IPS-NIHi11 (cell line): ENCODE data around the gene RNU5B-1.

Experiments
- DNase-seq: peaks from one replicate; pipeline ENCODE4 v3.0.0; 2012; ENCODE audit warnings: mixed read lengths, low spot score

Gene RNU5B-1

GRCh38 chr15:65289261-65289854 lies 15.1 kb upstream of the RNU5B-1 start:
- DNase-seq = no peak

GRCh38 chr15:65290228-65290627 lies 14.2 kb upstream of the RNU5B-1 start:
- no peak for DNase-seq

GRCh38 chr15:65292938-65293518 lies 11.4 kb upstream of the RNU5B-1 start:
- DNase-seq = no peak

- no peak for DNase-seq
Observed at GRCh38 chr15:65298731-65299130, 5.7 kb upstream of the RNU5B-1 start.

- no peak for DNase-seq
Observed at GRCh38 chr15:65300924-65301441, 3.5 kb upstream of the RNU5B-1 start.

GRCh38 chr15:65302061-65302460 lies 2.4 kb upstream of the RNU5B-1 start:
- no peak for DNase-seq

- no peak for DNase-seq
Observed at GRCh38 chr15:65303687-65304380, 643 bp upstream of the RNU5B-1 start.

- no peak for DNase-seq
Observed at GRCh38 chr15:65305150-65305758, 777 bp downstream of the RNU5B-1 start.

- no peak for DNase-seq
Observed at GRCh38 chr15:65305776-65306175, 1.3 kb downstream of the RNU5B-1 start.

GRCh38 chr15:65306551-65306950 lies 2.1 kb downstream of the RNU5B-1 start:
- DNase-seq = no peak

GRCh38 chr15:65307978-65308377 lies 3.5 kb downstream of the RNU5B-1 start:
- no peak for DNase-seq

- DNase-seq = no peak
Observed at GRCh38 chr15:65309882-65310418, 5.5 kb downstream of the RNU5B-1 start.

- no peak for DNase-seq
Observed at GRCh38 chr15:65310431-65311137, 6.1 kb downstream of the RNU5B-1 start.

- peak; percentile 10 for DNase-seq
Observed at GRCh38 chr15:65311760-65312159, 7.3 kb downstream of the RNU5B-1 start.

GRCh38 chr15:65312400-65312916 lies 8.0 kb downstream of the RNU5B-1 start:
- peak; percentile 24 for DNase-seq

GRCh38 chr15:65318870-65319356 lies 14.4 kb downstream of the RNU5B-1 start:
- DNase-seq = peak; percentile 96

- DNase-seq = peak; percentile 26
Observed at GRCh38 chr15:65323071-65323511, 18.6 kb downstream of the RNU5B-1 start.

- DNase-seq = peak; percentile 82
Observed at GRCh38 chr15:65326117-65326526, 21.6 kb downstream of the RNU5B-1 start.

GRCh38 chr15:65326818-65327217 lies 22.3 kb downstream of the RNU5B-1 start:
- peak; percentile 65 for DNase-seq

- peak; percentile 22 for DNase-seq
Observed at GRCh38 chr15:65327651-65328393, 23.3 kb downstream of the RNU5B-1 start.
